Adipocyte (in vitro differentiated cells): ENCODE data around the gene TENT5C.

ENCODE experiments used
- DNase-seq: peaks from one replicate; pipeline ENCODE4 v3.0.0-alpha.2; 2015; ENCODE audit warnings: low read depth
- H3K27me3 ChIP-seq: replicated peaks from 2 replicates; pipeline ENCODE4 v1.7.0; 2013; ENCODE audit warnings: mild to moderate bottlenecking, low read length, moderate library complexity; ENCODE audit not compliant: control insufficient read depth, insufficient read depth
- H3K36me3 ChIP-seq: 2 replicates; pipeline ENCODE4 v1.7.0; 2013; ENCODE audit warnings: low read length, mild to moderate bottlenecking, moderate library complexity; ENCODE audit not compliant: control insufficient read depth, insufficient read depth, severe bottlenecking
- H3K4me1 ChIP-seq: 2 replicates; pipeline ENCODE4 v1.7.0; 2013; ENCODE audit warnings: mild to moderate bottlenecking, low read length, moderate library complexity; ENCODE audit not compliant: control insufficient read depth, insufficient read depth
- H3K4me3 ChIP-seq: 2 replicates; pipeline ENCODE4 v1.7.0; 2013; ENCODE audit warnings: mild to moderate bottlenecking, low read length, moderate library complexity
- H3K9ac ChIP-seq: 2 replicates; pipeline ENCODE4 v1.7.0; 2013; ENCODE audit warnings: mild to moderate bottlenecking, low read length, moderate library complexity
- H3K9me3 ChIP-seq: 2 replicates; pipeline ENCODE4 v1.7.0; 2013; ENCODE audit warnings: mild to moderate bottlenecking, low read length, moderate library complexity; ENCODE audit not compliant: control insufficient read depth

Gene TENT5C

DNA sequence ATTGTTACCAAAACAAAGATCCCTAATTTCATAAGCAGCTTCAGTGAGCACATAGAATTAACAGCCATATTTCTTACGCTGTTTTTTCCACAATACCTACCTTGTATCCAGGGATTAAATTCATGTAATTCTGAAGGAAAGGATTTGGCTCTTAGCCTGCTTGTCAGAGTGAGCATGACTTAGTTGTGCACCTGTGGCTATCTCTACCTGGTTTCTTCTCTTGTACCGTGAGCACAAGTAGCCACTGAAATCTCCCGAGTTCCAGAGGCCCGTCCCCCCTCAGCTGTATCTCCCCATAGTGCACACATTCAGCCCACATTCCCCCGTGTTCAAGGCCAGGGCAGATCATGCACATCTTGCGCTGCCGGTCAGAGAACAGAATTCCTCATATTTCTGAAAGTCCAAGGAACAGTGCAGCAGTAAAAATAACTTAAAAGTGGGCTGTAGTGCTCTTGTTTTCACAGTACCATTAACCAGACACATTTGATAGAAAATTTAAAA, 2.3 kb downstream of the TENT5C start:
- Histone ChIP-seq H3K4me1 (peaks cover 16% of the 10 kb centered on the region), H3K9me3 (no peaks in the 10 kb centered on the region), H3K4me3 (no peak overlapping the region), H3K36me3 (no peaks in the 10 kb centered on the region), H3K27me3 (peaks cover 18% of the 10 kb centered on the region), H3K9ac (no peak overlapping the region)
- no peak for DNase-seq

DNA sequence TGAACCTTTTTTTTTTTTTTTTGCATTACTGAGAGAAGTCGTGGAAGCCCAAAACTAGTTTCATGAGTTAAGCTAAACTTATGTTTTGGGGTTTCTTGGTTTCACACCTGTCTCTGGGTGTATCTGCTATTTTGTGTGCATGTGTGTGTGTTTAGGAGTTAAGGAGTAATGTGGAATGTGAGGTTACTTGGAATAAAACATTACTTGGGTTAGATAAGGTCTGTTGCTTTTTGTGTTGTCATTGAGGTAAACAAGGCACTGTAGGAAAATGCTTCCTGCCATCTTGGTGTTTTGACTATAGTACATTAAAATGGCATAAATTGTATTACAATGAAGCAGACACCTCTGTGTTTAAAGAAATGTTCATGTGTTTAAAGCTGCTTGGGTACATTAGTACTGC, 2.9 kb downstream of the TENT5C start:
- no peak for DNase-seq
- H3K4me3 ChIP-seq: no peak overlapping the region
- no peaks in the 10 kb centered on the region for H3K36me3 ChIP-seq
- H3K9ac ChIP-seq: no peak overlapping the region
- H3K9me3 ChIP-seq: no peaks in the 10 kb centered on the region
- peaks cover 18% of the 10 kb centered on the region for H3K27me3 ChIP-seq
- peaks cover 16% of the 10 kb centered on the region for H3K4me1 ChIP-seq

DNA sequence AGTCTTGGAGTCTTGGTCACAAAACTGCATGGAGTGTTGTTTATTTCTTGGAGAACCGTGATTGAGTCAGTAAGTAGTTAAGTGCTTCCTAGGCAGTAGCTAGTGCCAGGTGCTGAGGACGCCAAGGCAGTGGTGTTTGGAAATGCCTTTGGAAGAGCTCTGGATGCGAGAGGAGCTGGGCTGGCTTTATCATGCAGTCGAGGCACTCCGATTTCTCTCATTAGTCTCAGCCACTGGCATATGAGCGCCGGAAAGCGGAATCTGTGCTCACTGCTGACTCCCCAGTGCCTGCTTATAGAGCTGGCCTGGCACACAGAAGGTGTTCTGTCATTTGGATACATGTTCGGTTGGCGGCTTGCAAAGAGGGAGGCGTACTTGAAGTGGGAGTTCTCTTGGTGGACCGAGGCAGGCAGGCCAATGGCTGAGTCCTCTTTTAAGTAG, 3.6 kb downstream of the TENT5C start:
- no peak for DNase-seq
- Histone ChIP-seq H3K9me3 (no peaks in the 10 kb centered on the region), H3K36me3 (no peaks in the 10 kb centered on the region), H3K4me1 (peaks cover 16% of the 10 kb centered on the region), H3K27me3 (peaks cover 17% of the 10 kb centered on the region), H3K4me3 (no peak overlapping the region), H3K9ac (no peak overlapping the region)

DNA sequence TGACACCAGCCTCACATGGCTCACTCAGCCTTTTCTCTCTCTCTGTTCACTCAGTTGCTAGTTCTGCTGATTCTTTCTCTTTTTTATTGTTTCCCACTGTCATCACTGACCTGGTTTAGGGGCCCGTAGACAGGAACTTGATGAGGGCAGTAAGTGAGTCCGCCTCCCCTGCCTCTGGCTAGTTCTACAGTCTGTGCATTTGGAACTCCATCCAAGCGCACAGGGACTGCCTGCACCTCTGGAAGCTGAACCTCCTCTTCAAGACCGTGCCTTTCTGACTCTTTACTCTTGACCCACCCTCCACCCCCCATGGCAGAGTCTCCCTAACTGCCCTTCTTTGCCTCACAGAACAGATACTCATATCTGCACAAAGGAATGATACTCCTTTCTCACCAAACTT, 4.2 kb downstream of the TENT5C start:
- Histone ChIP-seq H3K27me3 (peaks cover 11% of the 10 kb centered on the region), H3K9ac (no peak overlapping the region), H3K9me3 (no peaks in the 10 kb centered on the region), H3K4me3 (no peak overlapping the region), H3K4me1 (peaks cover 14% of the 10 kb centered on the region), H3K36me3 (no peaks in the 10 kb centered on the region)
- DNase-seq: no peak

DNA sequence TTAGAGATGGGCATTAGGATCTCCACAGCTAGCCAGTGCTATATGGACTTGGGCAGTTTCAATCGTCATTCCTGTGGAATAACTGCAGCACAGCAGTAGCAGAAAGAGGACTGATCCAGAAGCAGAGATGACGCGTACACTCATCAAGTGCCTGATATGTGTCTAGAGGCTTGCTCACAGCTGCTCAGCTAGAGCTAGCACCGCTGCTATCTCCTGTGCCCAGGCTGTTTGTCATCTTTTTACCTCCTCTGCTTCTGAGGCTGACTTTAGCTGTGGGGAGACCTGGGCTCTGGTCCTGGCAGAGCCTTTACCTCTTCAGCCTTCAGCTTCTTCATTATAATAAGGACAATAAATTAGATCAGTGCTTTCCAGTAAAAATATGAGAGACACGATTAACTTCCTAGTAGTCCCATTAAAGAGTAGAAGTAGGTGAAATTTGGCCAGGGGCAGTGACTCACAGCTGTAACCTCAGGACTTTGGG, 5.3 kb downstream of the TENT5C start:
- Histone ChIP-seq H3K4me3 (no peak overlapping the region), H3K9me3 (no peaks in the 10 kb centered on the region), H3K36me3 (no peaks in the 10 kb centered on the region), H3K9ac (no peak overlapping the region), H3K27me3 (peaks cover 11% of the 10 kb centered on the region), H3K4me1 (peaks cover 6% of the 10 kb centered on the region)
- no peak for DNase-seq

DNA sequence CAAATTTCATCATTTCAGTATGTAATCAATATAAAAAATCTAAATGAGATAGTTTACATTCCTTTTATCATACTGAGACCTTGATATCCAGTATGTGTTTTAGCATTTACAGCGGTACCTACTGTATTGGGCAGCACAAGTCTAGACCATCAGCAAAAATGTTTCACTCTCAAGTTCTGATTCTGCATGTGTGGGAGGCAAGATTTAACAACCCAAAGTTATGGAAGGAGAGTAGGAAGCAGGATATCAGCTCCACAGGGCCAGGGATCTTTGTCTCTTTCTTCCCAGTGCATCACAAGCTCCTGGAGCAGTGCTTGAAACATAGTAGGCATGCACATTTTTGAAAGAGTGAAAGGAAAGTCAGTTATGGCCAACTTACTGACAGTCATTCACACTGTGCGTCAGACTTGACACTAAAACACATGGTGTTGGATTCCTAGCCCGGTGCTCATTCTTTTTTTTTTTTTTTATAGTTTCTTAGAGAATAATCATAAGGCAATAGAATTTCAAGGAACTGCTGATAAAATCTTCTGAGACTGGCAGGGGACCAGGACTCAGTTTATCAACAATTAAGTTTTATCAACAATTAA, 6.1 kb downstream of the TENT5C start:
- Histone ChIP-seq H3K9ac (no peak overlapping the region), H3K4me3 (no peak overlapping the region), H3K36me3 (no peaks in the 10 kb centered on the region), H3K4me1 (peaks cover 5% of the 10 kb centered on the region), H3K9me3 (no peaks in the 10 kb centered on the region), H3K27me3 (peaks cover 9% of the 10 kb centered on the region)
- no peak for DNase-seq

DNA sequence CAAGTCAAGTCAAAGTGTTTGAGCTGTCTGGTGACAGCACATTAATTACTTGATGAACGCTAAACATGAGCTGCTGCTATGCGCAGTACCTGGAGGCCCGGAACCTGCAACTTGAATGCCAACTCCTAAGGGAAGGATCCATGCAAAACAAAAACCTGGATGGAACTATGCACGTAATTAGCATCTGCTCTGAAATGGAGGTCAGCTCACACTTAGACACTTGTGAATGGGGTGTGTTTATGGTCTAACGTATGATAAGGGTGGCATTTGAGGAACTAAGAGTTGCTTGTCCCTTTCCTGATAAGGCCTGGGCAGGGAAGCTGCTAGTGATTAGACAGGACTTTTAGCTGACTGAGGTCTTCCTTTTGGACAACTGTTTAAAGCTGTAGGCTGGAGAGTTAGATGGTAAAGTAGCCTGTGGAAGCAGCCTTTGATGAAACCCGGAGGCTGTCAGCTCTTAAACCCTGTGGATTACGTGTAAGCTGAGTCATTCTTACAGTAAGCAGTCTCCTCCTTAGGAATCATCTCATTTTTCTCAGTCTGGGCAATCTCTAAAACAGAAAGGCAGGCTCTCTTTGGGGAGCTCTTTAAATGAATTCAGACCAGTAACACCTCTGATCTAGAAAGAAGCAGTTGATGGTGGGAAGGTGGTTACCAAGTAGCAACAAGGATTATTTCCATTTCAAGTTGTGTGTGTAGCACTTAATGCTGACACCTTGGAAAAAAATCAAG, 6.8 kb downstream of the TENT5C start:
- H3K4me1 ChIP-seq: peaks cover 5% of the 10 kb centered on the region
- H3K9me3 ChIP-seq: no peaks in the 10 kb centered on the region
- no peak for DNase-seq
- no peaks in the 10 kb centered on the region for H3K36me3 ChIP-seq
- peaks cover 4% of the 10 kb centered on the region for H3K27me3 ChIP-seq
- H3K9ac ChIP-seq: no peak overlapping the region
- H3K4me3 ChIP-seq: no peak overlapping the region

DNA sequence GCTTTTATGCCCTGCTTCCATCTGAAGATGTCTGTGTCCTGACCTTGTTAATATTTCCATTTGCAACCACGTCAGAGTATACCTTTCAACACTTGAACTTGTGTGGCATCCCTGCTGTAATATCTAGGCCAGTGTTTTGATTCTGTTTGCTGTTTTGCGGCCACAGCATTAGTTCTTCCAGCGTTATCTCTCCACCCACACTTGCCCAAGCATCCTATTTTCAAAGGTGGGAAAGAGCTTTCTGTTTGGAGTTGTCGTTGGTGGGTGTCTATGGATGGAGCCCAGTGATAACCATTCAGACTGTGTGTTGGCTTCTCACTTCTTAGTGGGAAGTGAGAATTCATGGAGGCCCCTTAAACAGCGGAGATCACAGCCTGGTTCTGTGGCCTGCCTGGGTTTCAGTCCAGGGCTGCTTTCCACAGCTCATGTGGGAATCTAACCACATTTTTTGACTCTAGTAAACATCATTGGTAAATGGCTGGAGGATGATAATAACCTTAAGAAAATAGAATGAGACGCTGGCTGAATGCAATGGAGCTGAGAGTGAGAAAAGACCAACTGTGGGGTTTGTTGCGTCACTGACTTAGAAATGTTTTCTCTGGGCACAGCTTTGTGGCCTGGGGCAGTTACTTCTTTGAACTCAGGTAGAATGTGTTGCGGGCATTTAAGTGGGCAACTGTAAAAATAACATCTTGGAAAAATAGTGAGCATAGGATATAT, 7.6 kb downstream of the TENT5C start:
- H3K9me3 ChIP-seq: no peaks in the 10 kb centered on the region
- no peak overlapping the region for H3K9ac ChIP-seq
- no peak for DNase-seq
- peaks cover 5% of the 10 kb centered on the region for H3K4me1 ChIP-seq
- no peak overlapping the region for H3K4me3 ChIP-seq
- no peaks in the 10 kb centered on the region for H3K27me3 ChIP-seq
- H3K36me3 ChIP-seq: no peaks in the 10 kb centered on the region

DNA sequence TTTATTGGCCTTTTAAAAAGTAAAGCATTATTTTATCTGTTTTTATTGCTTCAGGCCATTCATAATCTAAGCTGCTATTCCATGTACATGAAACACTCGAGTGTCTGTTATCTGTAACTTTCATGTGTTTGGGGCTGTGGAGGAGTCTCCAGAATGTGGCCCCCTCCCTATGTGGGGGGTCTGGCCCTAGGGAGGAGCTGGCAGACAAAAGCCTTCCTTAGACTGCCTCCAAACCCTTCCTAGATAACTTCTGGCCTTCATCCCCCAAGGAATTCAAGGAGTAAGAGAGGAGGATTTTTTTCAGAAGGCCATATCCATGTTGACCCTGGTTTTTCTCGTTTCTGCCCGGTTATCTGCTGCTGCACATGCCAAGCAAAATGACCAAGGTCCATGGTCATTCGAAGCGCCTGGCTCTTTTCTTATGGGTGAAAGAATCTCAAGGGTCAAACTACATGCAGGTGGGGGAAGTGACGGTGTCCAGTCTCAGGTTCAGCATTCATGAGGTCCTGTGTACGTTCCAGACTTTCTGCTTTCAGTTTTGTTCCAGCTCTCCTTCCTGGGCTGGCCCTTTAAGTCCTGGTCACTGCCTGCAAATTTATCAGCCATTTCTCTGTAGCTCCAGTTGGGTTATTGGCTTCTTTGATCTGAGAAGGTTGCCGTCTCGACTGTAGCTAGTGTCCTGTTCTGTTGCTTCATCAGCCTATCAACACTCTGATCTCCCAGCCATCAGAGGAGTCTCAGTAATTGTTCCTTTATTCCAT, 8.3 kb downstream of the TENT5C start:
- H3K4me3 ChIP-seq: no peak overlapping the region
- no peaks in the 10 kb centered on the region for H3K27me3 ChIP-seq
- H3K9me3 ChIP-seq: no peaks in the 10 kb centered on the region
- no peaks in the 10 kb centered on the region for H3K36me3 ChIP-seq
- H3K9ac ChIP-seq: no peak overlapping the region
- peaks cover 5% of the 10 kb centered on the region for H3K4me1 ChIP-seq
- no peak for DNase-seq

DNA sequence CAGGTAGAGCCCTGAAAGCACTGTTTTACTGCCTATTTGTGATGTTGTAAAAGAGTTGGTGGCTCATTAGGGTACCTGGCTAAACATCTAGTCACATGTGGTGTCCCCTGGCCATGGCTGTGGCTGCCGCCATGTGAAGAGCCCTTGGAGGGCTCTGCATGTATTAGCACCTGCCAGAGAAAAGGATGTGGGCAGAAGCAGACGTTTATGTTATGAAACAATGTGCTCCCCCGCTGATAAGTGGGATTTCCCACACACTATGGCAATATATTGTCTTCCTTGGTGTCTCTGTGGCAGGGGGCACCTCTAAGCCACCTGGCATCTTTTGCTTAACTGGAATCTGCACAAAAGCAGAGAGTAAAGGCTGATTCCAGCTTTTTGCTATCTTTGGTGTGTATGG, 9.6 kb downstream of the TENT5C start:
- Histone ChIP-seq H3K4me1 (no peaks in the 10 kb centered on the region), H3K36me3 (no peaks in the 10 kb centered on the region), H3K9ac (no peak overlapping the region), H3K9me3 (no peaks in the 10 kb centered on the region), H3K27me3 (no peaks in the 10 kb centered on the region), H3K4me3 (no peak overlapping the region)
- DNase-seq: no peak

DNA sequence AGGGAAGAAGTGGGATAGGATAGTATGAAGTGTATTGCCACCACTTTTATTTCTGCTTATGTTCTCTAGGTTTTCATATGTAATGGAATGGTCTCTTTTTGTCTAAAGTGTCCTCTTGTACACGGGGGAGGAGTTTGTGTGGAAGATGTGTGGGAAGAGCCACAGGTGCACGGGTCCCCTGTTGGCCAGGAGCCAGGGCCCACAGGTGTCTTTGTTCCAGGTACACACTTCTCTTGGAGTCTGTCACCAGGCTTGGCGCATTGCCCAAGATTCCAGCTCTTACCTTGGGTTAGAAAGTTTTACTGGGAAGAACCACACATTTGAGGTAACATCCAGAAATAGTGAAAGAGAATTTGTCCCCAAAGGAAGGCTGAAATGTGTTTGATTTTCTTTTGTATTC, 10.5 kb downstream of the TENT5C start:
- H3K27me3 ChIP-seq: no peaks in the 10 kb centered on the region
- no peak overlapping the region for H3K4me3 ChIP-seq

More for the DNA sequence above, 10.5 kb downstream of the TENT5C start:
- no peaks in the 10 kb centered on the region for H3K9me3 ChIP-seq
- no peak overlapping the region for H3K9ac ChIP-seq
- DNase-seq: no peak
- no peaks in the 10 kb centered on the region for H3K4me1 ChIP-seq
- no peaks in the 10 kb centered on the region for H3K36me3 ChIP-seq
